Measurements from ENCODE around the gene ERP29.
"Not testable (repeated sequence)": the region's sequence is repeated elsewhere in the genome, so short reads cannot be mapped to it uniquely, and the experiment has no call there.

The ERP29 gene

DNA sequence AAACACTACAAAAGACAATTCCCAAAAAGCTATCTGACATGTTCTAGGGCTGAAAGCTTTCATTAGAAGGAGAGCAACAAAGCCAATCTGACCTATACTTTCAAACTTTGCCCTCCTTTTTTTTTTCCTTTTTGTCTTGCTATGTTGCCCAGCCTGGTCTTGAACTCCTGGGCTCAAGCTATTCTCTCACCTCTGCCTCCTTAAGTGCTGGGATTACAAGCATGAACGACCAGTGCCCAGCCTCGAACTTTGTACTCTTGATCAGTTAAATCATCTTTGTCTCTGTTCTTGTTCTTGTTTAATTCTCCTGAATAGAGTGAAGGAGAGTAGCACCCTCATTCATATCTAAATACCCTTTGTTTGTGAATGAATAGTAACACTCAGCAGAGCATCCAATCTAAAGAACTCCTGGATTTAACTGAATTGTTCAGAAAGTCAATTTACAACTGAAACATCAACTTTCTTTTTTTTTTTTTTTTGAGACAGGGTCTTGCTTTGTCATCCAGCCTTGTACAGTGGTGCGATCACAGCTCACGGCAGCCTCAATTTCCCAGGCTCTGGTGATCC lies 22.1 kb downstream of the ERP29 start:
- no peak for DNase-seq (ENCODE audit: low read depth, low spot score)

GRCh38 chr12:112036614-112037013 lies 23.4 kb downstream of the ERP29 start:
- not testable (repeated sequence) for DNase-seq (ENCODE audit: low read depth, low spot score)

DNA sequence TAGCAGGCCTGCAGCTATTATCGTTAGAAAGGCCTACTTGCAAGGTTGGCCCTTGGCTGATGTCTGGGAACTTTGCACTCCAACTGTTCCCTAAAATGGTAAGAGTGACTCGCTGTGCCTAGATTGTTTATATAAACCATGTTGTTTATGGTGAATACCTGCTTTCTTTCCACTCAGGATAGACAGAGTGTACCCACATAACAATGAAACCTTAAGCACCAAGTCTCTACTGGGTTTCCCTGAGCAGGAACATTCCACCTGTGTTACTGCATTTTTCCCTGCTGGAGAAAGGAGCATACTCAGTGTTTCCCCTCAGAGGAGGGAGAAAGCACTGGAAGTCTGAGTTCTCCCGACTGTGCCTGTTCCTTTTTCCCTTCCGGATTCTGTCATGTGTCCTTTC lies 32.8 kb downstream of the ERP29 start:
- no peak for DNase-seq (ENCODE audit: low read depth, low spot score)

DNA sequence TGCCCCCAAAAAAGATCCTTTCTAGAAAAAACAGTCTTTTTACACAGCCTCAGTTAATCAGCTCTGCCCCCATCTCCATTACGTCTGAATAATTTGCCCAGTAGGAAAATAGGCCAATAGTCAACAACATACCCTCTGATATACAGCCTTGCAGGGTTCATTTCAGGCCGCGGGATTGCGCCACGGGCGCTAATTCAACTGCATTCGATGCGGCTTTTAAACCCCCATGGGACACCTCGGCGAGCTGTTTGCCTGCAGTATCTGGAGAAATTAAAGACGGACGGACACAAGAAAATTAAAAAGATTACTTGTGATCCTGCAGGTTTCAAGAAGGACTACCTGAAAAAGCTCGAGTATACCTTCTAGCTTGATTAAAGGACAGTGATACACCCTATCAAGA lies 36.1 kb downstream of the ERP29 start:
- DNase-seq (ENCODE audit: low read depth, low spot score): no peak

- no peak for DNase-seq (ENCODE audit: low read depth, low spot score)
Measured at GRCh38 chr12:112061137-112061536, 47.9 kb downstream of the ERP29 start.

GRCh38 chr12:112063273-112063672 lies 50.0 kb downstream of the ERP29 start:
- no peak for DNase-seq (ENCODE audit: low read depth, low spot score)

GRCh38 chr12:112066566-112066965 lies 53.3 kb downstream of the ERP29 start:
- no peak for DNase-seq (ENCODE audit: low read depth, low spot score)

Data from activated naive CD8-positive, alpha-beta T cell treated with anti-CD3 and anti-CD28 coated beads, Interleukin-2, amount 50 U/mL, for 16 hours (primary cell).